HG03342 (cell line): ENCODE data around the gene OSGIN1.

ENCODE experiments used
- ATAC-seq: cut with Tn5 transposase; IDR thresholded peaks from one replicate; pipeline ENCODE4 v1.9.1; 2021; ENCODE audit warnings: mild to moderate bottlenecking, moderate library complexity; ENCODE audit not compliant: unreplicated experiment

The OSGIN1 gene

GRCh38 chr16:83969771-83970429 lies 16.9 kb downstream of the OSGIN1 start:
- ATAC-seq: no peak

GRCh38 chr16:83970430-83970815 lies 17.4 kb downstream of the OSGIN1 start:
- no peak for ATAC-seq

- ATAC-seq: no peak
These were observed 18.4 kb downstream of the OSGIN1 start for GRCh38 chr16:83971165-83972130.

- no peak for ATAC-seq
These were observed 19.4 kb downstream of the OSGIN1 start for GRCh38 chr16:83972256-83973008.

GRCh38 chr16:83973077-83973476 lies 20.0 kb downstream of the OSGIN1 start:
- ATAC-seq: no peak

- no peak for ATAC-seq
These were observed 20.7 kb downstream of the OSGIN1 start for GRCh38 chr16:83973581-83974385.

GRCh38 chr16:83974475-83974874 lies 21.4 kb downstream of the OSGIN1 start:
- ATAC-seq: no peak

- no peak for ATAC-seq
These were observed 22.7 kb downstream of the OSGIN1 start for GRCh38 chr16:83975590-83976260.

GRCh38 chr16:83977056-83977815 lies 24.2 kb downstream of the OSGIN1 start:
- no peak for ATAC-seq

- ATAC-seq: no peak
These were observed 25.4 kb downstream of the OSGIN1 start for GRCh38 chr16:83978401-83978904.

GRCh38 chr16:83979441-83979840 lies 26.4 kb downstream of the OSGIN1 start:
- no peak for ATAC-seq

- ATAC-seq: no peak
These were observed 27.8 kb downstream of the OSGIN1 start for GRCh38 chr16:83980794-83981193.

GRCh38 chr16:83981799-83982198 lies 28.8 kb downstream of the OSGIN1 start:
- ATAC-seq: no peak

- ATAC-seq: no peak
These were observed 30.5 kb downstream of the OSGIN1 start for GRCh38 chr16:83983491-83983890.

- no peak for ATAC-seq
These were observed 36.3 kb downstream of the OSGIN1 start for GRCh38 chr16:83989300-83989699.

- ATAC-seq: no peak
These were observed 37.5 kb downstream of the OSGIN1 start for GRCh38 chr16:83990492-83990891.

GRCh38 chr16:83992624-83993023 lies 39.6 kb downstream of the OSGIN1 start:
- no peak for ATAC-seq

GRCh38 chr16:83994087-83994486 lies 41.0 kb downstream of the OSGIN1 start:
- ATAC-seq: no peak

- no peak for ATAC-seq
These were observed 41.7 kb downstream of the OSGIN1 start for GRCh38 chr16:83994703-83995102.
